HG03097 (cell line): ENCODE measurements around the gene VCPKMT.
"Not testable (repeated sequence)": the region's sequence is repeated elsewhere in the genome, so short reads cannot be mapped to it uniquely, and the experiment has no call there.

Experiments used
- ATAC-seq: cut with Tn5 transposase; IDR thresholded peaks from one replicate; pipeline ENCODE4 v1.9.1; 2021; ENCODE audit not compliant: unreplicated experiment, low FRiP score

The VCPKMT gene

GRCh38 chr14:50093496-50093895 is 22.9 kb downstream of the VCPKMT start:
- ATAC-seq: no peak

- no peak for ATAC-seq
These were observed 24.3 kb downstream of the VCPKMT start for GRCh38 chr14:50092006-50092555.

- ATAC-seq: no peak
These were observed 25.0 kb downstream of the VCPKMT start for GRCh38 chr14:50091240-50091913.

- no peak for ATAC-seq
These were observed 27.2 kb downstream of the VCPKMT start for GRCh38 chr14:50089208-50089607.

GRCh38 chr14:50088731-50089130 is 27.6 kb downstream of the VCPKMT start:
- ATAC-seq: no peak

GRCh38 chr14:50088117-50088515 is 28.3 kb downstream of the VCPKMT start:
- ATAC-seq: no peak

GRCh38 chr14:50087341-50088116 is 28.8 kb downstream of the VCPKMT start:
- ATAC-seq: no peak

- ATAC-seq: no peak
These were observed 30.1 kb downstream of the VCPKMT start for GRCh38 chr14:50086321-50086711.

GRCh38 chr14:50085570-50086320 is 30.6 kb downstream of the VCPKMT start:
- peak; percentile 44 for ATAC-seq

GRCh38 chr14:50084666-50085065 is 31.7 kb downstream of the VCPKMT start:
- ATAC-seq: no peak

- ATAC-seq: peak; percentile 34
These were observed 32.7 kb downstream of the VCPKMT start for GRCh38 chr14:50083467-50084337.

GRCh38 chr14:50082784-50083466 is 33.4 kb downstream of the VCPKMT start:
- ATAC-seq: peak; percentile 51

GRCh38 chr14:50082308-50082742 is 34.0 kb downstream of the VCPKMT start:
- no peak for ATAC-seq

GRCh38 chr14:50079103-50079502 is 37.3 kb downstream of the VCPKMT start:
- ATAC-seq: not testable (repeated sequence)

GRCh38 chr14:50073663-50074062 is 42.7 kb downstream of the VCPKMT start:
- not testable (repeated sequence) for ATAC-seq

- ATAC-seq: no peak
These were observed 44.0 kb downstream of the VCPKMT start for GRCh38 chr14:50072395-50072794.

- no peak for ATAC-seq
These were observed 45.4 kb downstream of the VCPKMT start for GRCh38 chr14:50070840-50071548.

- no peak for ATAC-seq
These were observed 46.1 kb downstream of the VCPKMT start for GRCh38 chr14:50070230-50070629.

GRCh38 chr14:50069325-50069724 is 47.0 kb downstream of the VCPKMT start:
- ATAC-seq: no peak
